GM06990 (cell line): Measurements from ENCODE around the gene VRK2.

Experiments
- DNase-seq: peaks from one replicate; pipeline ENCODE4 v3.0.0-alpha.2; 2011; ENCODE audit not compliant: insufficient read length; ENCODE audit errors: extremely low read depth
- H3K27me3 ChIP-seq: replicated peaks from 2 replicates; pipeline ENCODE4 v1.6.0; 2011; ENCODE audit warnings: low read length; ENCODE audit not compliant: control insufficient read depth, insufficient read depth
- H3K36me3 ChIP-seq: 2 replicates; pipeline ENCODE4 v1.5.1; 2011; ENCODE audit warnings: low read length; ENCODE audit not compliant: control insufficient read depth, insufficient read depth
- H3K4me3 ChIP-seq: replicated peaks from 2 replicates; pipeline ENCODE4 v1.5.1; 2011; ENCODE audit warnings: low read depth, mild to moderate bottlenecking, control low read depth, low read length
- TF ChIP-seq, protein P1 (sequence below): IDR thresholded peaks from 2 replicates; pipeline ENCODE4 v1.5.1; 2011; ENCODE audit warnings: low read length, control low read depth, mild to moderate bottlenecking, inconsistent platforms; ENCODE audit not compliant: insufficient read depth, poor library complexity, severe bottlenecking

VRK2 gene

DNA sequence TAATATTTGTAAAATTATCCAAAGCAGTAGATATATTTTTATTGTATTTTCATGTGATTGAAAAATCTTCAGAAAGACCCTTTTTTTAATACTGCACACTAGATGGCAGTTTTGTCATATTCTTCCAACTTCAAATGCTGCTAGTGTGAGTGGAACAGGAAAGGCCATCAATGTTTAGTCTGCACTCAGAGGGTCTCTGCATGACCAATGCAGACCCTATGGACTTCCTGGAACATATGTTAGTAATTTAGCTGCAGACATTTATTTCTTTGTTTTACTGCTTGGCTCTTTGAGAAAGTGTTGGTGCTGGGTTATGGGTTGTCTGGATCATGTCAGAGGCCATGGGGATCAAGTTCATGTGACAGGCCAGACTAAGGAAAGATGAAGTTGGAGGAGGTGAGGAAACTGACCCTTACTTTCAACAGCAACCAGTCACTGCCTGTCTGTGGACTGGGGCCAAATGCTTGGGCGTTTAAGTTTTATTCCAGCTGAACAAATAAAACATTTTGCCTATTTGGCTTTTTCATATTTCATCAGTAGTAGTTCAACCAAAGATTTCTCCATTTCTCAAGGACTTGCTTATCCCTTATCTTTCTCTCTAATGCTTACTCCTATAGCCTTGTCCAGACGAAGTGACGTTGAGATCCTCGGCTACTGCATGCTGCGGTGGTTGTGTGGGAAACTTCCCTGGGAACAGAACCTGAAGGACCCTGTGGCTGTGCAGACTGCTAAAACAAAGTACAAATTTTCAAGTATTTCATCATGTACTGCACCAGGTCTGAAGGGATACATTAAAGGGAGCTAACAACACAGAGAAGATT is 84.8 kb downstream of the VRK2 start:
- no peak for DNase-seq
- TF ChIP-seq, protein P1, sequence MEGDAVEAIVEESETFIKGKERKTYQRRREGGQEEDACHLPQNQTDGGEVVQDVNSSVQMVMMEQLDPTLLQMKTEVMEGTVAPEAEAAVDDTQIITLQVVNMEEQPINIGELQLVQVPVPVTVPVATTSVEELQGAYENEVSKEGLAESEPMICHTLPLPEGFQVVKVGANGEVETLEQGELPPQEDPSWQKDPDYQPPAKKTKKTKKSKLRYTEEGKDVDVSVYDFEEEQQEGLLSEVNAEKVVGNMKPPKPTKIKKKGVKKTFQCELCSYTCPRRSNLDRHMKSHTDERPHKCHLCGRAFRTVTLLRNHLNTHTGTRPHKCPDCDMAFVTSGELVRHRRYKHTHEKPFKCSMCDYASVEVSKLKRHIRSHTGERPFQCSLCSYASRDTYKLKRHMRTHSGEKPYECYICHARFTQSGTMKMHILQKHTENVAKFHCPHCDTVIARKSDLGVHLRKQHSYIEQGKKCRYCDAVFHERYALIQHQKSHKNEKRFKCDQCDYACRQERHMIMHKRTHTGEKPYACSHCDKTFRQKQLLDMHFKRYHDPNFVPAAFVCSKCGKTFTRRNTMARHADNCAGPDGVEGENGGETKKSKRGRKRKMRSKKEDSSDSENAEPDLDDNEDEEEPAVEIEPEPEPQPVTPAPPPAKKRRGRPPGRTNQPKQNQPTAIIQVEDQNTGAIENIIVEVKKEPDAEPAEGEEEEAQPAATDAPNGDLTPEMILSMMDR, result no peak

DNA sequence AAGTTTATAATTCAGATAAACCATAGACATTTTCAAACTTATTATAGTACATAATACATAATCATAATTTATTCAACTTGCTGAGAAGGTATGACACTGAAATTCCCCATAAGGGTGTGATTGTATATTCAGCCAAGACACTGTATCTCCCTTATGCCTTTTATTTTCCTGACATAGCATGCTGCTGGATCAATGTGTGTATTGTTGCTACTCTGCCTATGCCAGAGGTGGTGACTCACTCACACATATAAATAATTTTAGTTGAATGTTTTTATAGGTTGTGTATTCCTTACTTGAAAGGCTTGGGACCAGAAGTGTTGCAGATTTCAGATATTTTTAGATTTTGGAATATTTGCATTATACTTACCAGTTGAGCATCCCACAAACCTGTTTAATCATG is 86.8 kb downstream of the VRK2 start:
- TF ChIP-seq, protein P1, result no peak
- DNase-seq, result no peak

More for the DNA sequence above, 84.8 kb downstream of the VRK2 start:
- Histone ChIP-seq H3K36me3 (peaks cover 2% of the 10 kb centered on the region), H3K27me3 (no peaks in the 10 kb centered on the region), H3K4me3 (no peak overlapping the region)

GRCh38 chr2:58135861-58136260 is 89.3 kb downstream of the VRK2 start:
- Histone ChIP-seq H3K4me3 (no peak overlapping the region), H3K27me3 (no peaks in the 10 kb centered on the region), H3K36me3 (peaks cover 2% of the 10 kb centered on the region)
- DNase-seq, result no peak
- TF ChIP-seq, protein P1, result no peak

More for the DNA sequence above, 86.8 kb downstream of the VRK2 start:
- peaks cover 2% of the 10 kb centered on the region for H3K36me3 ChIP-seq
- no peaks in the 10 kb centered on the region for H3K27me3 ChIP-seq
- no peak overlapping the region for H3K4me3 ChIP-seq

DNA sequence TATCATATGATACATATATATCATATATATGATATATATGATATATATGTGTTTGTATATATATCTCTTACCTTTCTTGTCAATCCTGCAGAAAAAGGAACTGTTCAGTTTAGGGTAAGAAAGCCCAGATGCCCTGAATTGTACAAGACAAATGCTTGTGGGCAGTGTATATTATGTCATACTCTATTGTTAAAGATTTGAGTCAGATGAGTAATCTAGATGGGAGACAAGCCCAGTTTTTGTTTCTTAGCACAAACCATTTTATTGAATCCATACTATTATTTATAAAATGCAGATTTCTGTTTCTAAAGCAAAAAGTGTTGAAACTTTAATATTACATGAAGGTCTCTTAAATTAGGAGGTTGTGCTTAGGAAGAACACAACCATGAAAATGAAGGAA is 90.6 kb downstream of the VRK2 start:
- no peak overlapping the region for H3K4me3 ChIP-seq
- peaks cover 2% of the 10 kb centered on the region for H3K36me3 ChIP-seq
- TF ChIP-seq, protein P1, result no peak
- DNase-seq, result peak; percentile 10
- H3K27me3 ChIP-seq, result no peaks in the 10 kb centered on the region

DNA sequence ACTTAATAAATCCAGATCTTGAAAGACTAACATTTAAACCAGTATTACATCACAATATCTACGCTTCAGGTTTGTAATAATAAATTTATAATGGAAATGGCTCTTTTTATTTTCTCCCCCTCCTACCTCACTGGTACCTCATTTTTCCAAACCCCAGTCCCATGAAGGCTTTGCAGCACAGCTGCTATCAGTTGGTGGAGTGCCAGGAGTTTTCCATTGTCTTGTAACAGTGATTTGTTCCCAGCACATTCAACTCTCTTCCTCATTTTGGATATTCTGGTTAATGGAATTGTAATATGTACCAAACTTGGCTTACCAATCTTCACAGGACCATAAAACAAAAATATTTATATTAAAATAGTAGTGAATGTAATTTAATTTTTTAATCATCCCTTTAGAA is 91.2 kb downstream of the VRK2 start:
- DNase-seq, result no peak
- Histone ChIP-seq H3K36me3 (peaks cover 2% of the 10 kb centered on the region), H3K4me3 (no peak overlapping the region), H3K27me3 (no peaks in the 10 kb centered on the region)
- TF ChIP-seq, protein P1, result no peak
